Measurements from ENCODE around the gene ASB4. TPM values are rescaled to one million over a fixed set of nuclear protein-coding genes. Genes with fewer than 3 reads are reported as not detected.

ASB4 gene
- total and polyA plus RNA-seq, 2 donors (not counting 3 experiments of a cell fraction or from before 2014, with no cell fraction given), result not detected

- DNase-seq (ENCODE audit: low read depth, low spot score) (no peak), FAIRE-seq (no peak)
- H3K36me3 ChIP-seq (ENCODE audit: control insufficient read depth in 2 of 2, extremely low read depth in 1 of 2, insufficient read depth in 2 of 2, low read length in 2 of 2), result no peaks in the 10 kb centered on the region
- dilution Hi-C loops (cut with MboI; ENCODE audit: extremely low pct_ligation_motif_present, low sequenced_read_pairs), result no loop called here
- TF ChIP-seq POLR2AphosphoS5 (IDR thresholded peaks at IDR 0.05; ENCODE audit: insufficient read depth, low read depth, low read length), result no peak
- TF ChIP-seq POLR2A (IDR thresholded peaks at IDR 0.05; ENCODE audit: low read depth, low read length), result no peak
- no peak for TF ChIP-seq CTCF (IDR thresholded peaks at IDR 0.05; ENCODE audit: extremely low read depth in 1 of 2, insufficient read depth in 1 of 2, low read depth in 1 of 2, low read length in 2 of 2)
- TF ChIP-seq GATA2 (IDR thresholded peaks at IDR 0.05; ENCODE audit: insufficient read depth, insufficient read length, low read depth, low read length), result no peak
- no peak for TF ChIP-seq EZH2 (IDR thresholded peaks at IDR 0.05; ENCODE audit: borderline replicate concordance, low read depth, low read length, severe bottlenecking)
- no peak for TF ChIP-seq MYC (IDR thresholded peaks at IDR 0.05; ENCODE audit: low read depth, low read length)
- TF ChIP-seq JUN (IDR thresholded peaks at IDR 0.05; ENCODE audit: borderline replicate concordance, insufficient read depth, insufficient read length, low read depth), result no peak
- TF ChIP-seq MAX (IDR thresholded peaks at IDR 0.05; ENCODE audit: insufficient read depth, insufficient read length), result no peak
- TF ChIP-seq FOS (IDR thresholded peaks at IDR 0.05; ENCODE audit: borderline replicate concordance, insufficient read depth, low read length), result no peak
- H3K79me2 ChIP-seq (ENCODE audit: control insufficient read depth, insufficient read depth, low read length), result no peaks in the 10 kb centered on the region
- POLR2A ChIA-PET, result no interaction called here
- H3K27me3 ChIP-seq (ENCODE audit: control insufficient read depth in 2 of 2, insufficient read depth in 2 of 2, low read length in 2 of 2), result peaks cover 12 to 30% of the 10 kb centered on the region in 2 experiments
- H2AFZ ChIP-seq (ENCODE audit: low read depth, low read length), result no peak overlapping the region
- H3K4me3 ChIP-seq (replicated peaks in 1 of 3; ENCODE audit: insufficient read depth in 1 of 3, low read depth in 1 of 3, low read length in 3 of 3), result no peak overlapping the region
- H3K9ac ChIP-seq (replicated peaks; ENCODE audit: extremely low read depth, insufficient read depth, low read length), result no peak overlapping the region
- no peaks in the 10 kb centered on the region for H4K20me1 ChIP-seq (replicated peaks; ENCODE audit: control insufficient read depth, extremely low read depth, insufficient read depth, low read length)
- no peak overlapping the region for H3K27ac ChIP-seq (ENCODE audit: insufficient read depth, low read depth, low read length)
- no peaks in the 10 kb centered on the region for H3K4me1 ChIP-seq (ENCODE audit: control insufficient read depth, extremely low read depth, insufficient read depth, low read length)
- H3K4me2 ChIP-seq (ENCODE audit: insufficient read depth, low read length), result no peak overlapping the region
- intact Hi-C loops (cut with micrococcal nuclease), result no loop called here
- no peaks in the 10 kb centered on the region for H3K9me3 ChIP-seq (replicated peaks; ENCODE audit: control insufficient read depth, insufficient read depth, low read length)
- CTCF ChIA-PET, result interaction anchor here (1.0 to 27.9 kb wide), 5 partner anchors 9 to 154 kb away, joined by 3 to 917 read pairs (median 7); no protein-coding TSS in a partner anchor
- BruUV-seq (replicated peaks), result no TSS peak
- no peaks in the 10 kb centered on the region for H3K9me1 ChIP-seq (replicated peaks; ENCODE audit: control insufficient read depth, extremely low read depth, insufficient read depth, low read length)
Observed at GRCh38 chr7:95535662-95536061, 49.9 kb downstream of the ASB4 start.

Measured in endothelial cell of umbilical vein (primary cell).